Panc1 (cell line): ENCODE measurements around the gene TFF1. TPM values are rescaled to one million over a fixed set of nuclear protein-coding genes. Genes with fewer than 3 reads are reported as not detected.

Experiments
- ATAC-seq: fragments of 200-7000 bp; cut with Tn5 transposase; 2 replicates; pipeline ENCODE4 v1.9.1; 2020; ENCODE audit warnings: mild to moderate bottlenecking, moderate library complexity
- BruUV-seq: library from RNA; stranded (reverse); fragments of 400-500 nt; replicated peaks from 2 replicates; lab custom pipeline; 2021; lab: Mats Ljungman, UMichigan
- CTCF ChIA-PET: fragments of 300-600 bp; sonication (Branson Sonifier 250); formaldehyde crosslinking; loops from one replicate; lab custom pipeline; 2022; ENCODE audit warnings: antibody characterized with exemption; lab: Charles Lee
- POLR2A ChIA-PET: fragments of 300-600 bp; sonication (Branson Sonifier 250); formaldehyde crosslinking; loops from one replicate; lab custom pipeline; 2022; ENCODE audit warnings: antibody characterized with exemption; lab: Charles Lee
- DNase-seq: peaks from one replicate; pipeline ENCODE4 v3.0.0-alpha.2; 2010; ENCODE audit warnings: low read depth, low spot score
- H3K27ac ChIP-seq: 2 replicates; pipeline ENCODE4 v1.5.1; 2011; ENCODE audit warnings: mild to moderate bottlenecking, low read length, inconsistent platforms
- H3K27me3 ChIP-seq: fragments of 200-500 bp; sonication (Bioruptor generic); 2 replicates; pipeline ENCODE4 v1.6.0; 2014; ENCODE audit warnings: low read length, inconsistent platforms; ENCODE audit not compliant: control insufficient read depth, insufficient read depth
- H3K36me3 ChIP-seq: fragments of 200-500 bp; sonication (Bioruptor generic); 2 replicates; pipeline ENCODE4 v1.5.1; 2014; ENCODE audit warnings: inconsistent platforms, mild to moderate bottlenecking, low read length, moderate library complexity; ENCODE audit not compliant: control insufficient read depth, insufficient read depth
- H3K4me1 ChIP-seq: 2 replicates; pipeline ENCODE4 v1.5.1; 2011; ENCODE audit warnings: inconsistent platforms, mild to moderate bottlenecking, low read length, moderate library complexity; ENCODE audit not compliant: control insufficient read depth, insufficient read depth
- H3K4me3 ChIP-seq, 2 experiments: 2 replicates each; pipeline ENCODE4 v1.5.1; 2011 to 2012; ENCODE audit warnings: low read depth in 2 of 2, low read length in 2 of 2, mild to moderate bottlenecking in 2 of 2, inconsistent platforms in 1 of 2, moderate library complexity in 1 of 2
- H3K9me3 ChIP-seq: fragments of 200-500 bp; sonication (Bioruptor generic); 2 replicates; pipeline ENCODE4 v1.5.1; 2014; ENCODE audit warnings: low read depth, mild to moderate bottlenecking, inconsistent platforms, low read length, moderate library complexity; ENCODE audit not compliant: control insufficient read depth, insufficient read depth
- CTCF ChIP-seq: fragments of 450-650 bp; IDR thresholded peaks from 2 replicates; pipeline ENCODE4 v1.5.1; 2017; ENCODE audit warnings: mild to moderate bottlenecking
- POLR2AphosphoS5 ChIP-seq: IDR thresholded peaks from 2 replicates; pipeline ENCODE4 v1.6.1; 2012; ENCODE audit warnings: mild to moderate bottlenecking, low read depth, low read length, moderate library complexity
- REST ChIP-seq, 2 experiments: IDR thresholded peaks; 2 replicates each; pipeline ENCODE4 v1.6.1; 2011 to 2012; ENCODE audit warnings: low read depth in 2 of 2, control low read depth in 1 of 2, low read length in 1 of 2, mild to moderate bottlenecking in 1 of 2, moderate library complexity in 1 of 2; ENCODE audit not compliant: insufficient read depth in 1 of 2
- SIN3A ChIP-seq: IDR thresholded peaks from 2 replicates; pipeline ENCODE4 v1.6.1; 2012; ENCODE audit warnings: low read depth, mild to moderate bottlenecking, low read length, moderate library complexity, borderline replicate concordance; ENCODE audit not compliant: insufficient read depth
- TCF7L2 ChIP-seq: IDR thresholded peaks from 2 replicates; pipeline ENCODE4 v1.6.1; 2011; ENCODE audit warnings: mild to moderate bottlenecking, low read depth, low read length, inconsistent platforms
- in situ Hi-C: cut with HindIII; loops from 2 replicates; pipeline ENCODE4 v1.10.0; 2016; ENCODE audit warnings: low sequenced_read_pairs, low pct_unique_long_range_greater_than_20kb
- intact Hi-C: fragments of 100-400 bp; cut with micrococcal nuclease; formaldehyde crosslinking; loops from one replicate; pipeline ENCODE4 v1.10.0; 2022; ENCODE audit not compliant: unreplicated experiment
- total RNA-seq: library from RNA; stranded (reverse); gene quantifications from one replicate; pipeline ENCODE4 v1.2.1, GENCODE V29; 2021; ENCODE audit not compliant: unreplicated experiment

Gene TFF1
- total RNA-seq, 1 experiment from 2014 or later: 0.36 TPM

DNA sequence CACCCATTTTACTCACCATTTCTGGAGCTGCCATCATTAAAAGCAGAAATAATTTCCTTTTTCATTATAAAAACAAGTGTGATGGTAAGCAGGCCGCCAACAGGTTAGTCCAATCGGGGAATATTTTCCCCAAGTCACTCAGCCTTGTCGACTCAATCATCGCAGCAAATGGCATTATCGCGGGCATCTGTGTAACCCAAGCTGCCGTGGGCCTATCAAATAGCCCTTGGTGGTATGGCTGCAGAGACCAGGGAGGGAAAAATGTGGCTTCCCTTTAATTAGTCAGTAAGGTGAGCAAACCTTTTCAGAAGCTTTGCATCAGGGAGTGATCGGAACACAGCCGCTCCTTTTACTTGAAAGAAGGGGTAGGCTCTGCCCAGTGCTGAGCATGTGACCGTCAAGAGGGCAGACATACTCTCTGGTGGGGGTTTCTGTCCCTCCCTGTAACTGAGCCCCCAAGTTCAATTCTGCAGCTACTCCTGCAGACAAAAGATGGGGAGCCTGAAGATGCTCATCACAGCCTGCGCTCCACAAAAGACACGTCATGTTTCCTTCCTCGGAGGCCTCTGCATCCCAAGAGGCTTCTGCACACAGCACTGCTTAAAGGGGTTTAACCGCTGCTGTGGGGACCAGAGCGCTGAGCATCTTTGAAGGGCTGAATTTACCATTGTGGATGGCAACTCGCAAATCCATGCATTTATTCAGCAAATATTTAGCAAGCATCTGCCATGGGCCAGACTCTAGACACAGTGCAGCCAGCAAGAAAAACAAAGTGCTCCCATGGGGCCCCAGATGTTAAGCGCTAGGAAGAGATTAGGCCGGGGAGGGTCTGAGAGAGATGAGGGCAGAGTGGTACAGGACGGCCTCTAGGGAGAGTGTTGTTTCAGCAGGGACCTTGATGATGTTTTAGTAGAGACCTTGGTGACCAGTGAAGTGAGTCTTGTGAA lies 30.7 kb upstream of the TFF1 start:
- H3K27ac ChIP-seq: no peak overlapping the region
- TF ChIP-seq TCF7L2 (no peak), POLR2AphosphoS5 (no peak), REST (IDR thresholded peaks at IDR 0.05; ENCODE audit: insufficient read depth in 1 of 2, low read depth in 2 of 2, low read length in 1 of 2) (no peak), CTCF (no peak), SIN3A (no peak)
- H3K4me3 ChIP-seq: no peak overlapping the region
- ATAC-seq (no peak), DNase-seq (no peak)
- H3K27me3 ChIP-seq: no peaks in the 10 kb centered on the region; the same call in 1 of the 2 replicates
- no peaks in the 10 kb centered on the region for H3K9me3 ChIP-seq
- H3K36me3 ChIP-seq: no peaks in the 10 kb centered on the region
- no TSS peak for BruUV-seq
- no peaks in the 10 kb centered on the region for H3K4me1 ChIP-seq
- intact Hi-C loops (no loop called here), in situ Hi-C loops (no loop called here)
- POLR2A ChIA-PET: no interaction called here
- CTCF ChIA-PET: interaction anchor here (0.6 kb wide), 1 partner anchor 353 kb away, joined by 3 read pairs; no protein-coding TSS in a partner anchor

DNA sequence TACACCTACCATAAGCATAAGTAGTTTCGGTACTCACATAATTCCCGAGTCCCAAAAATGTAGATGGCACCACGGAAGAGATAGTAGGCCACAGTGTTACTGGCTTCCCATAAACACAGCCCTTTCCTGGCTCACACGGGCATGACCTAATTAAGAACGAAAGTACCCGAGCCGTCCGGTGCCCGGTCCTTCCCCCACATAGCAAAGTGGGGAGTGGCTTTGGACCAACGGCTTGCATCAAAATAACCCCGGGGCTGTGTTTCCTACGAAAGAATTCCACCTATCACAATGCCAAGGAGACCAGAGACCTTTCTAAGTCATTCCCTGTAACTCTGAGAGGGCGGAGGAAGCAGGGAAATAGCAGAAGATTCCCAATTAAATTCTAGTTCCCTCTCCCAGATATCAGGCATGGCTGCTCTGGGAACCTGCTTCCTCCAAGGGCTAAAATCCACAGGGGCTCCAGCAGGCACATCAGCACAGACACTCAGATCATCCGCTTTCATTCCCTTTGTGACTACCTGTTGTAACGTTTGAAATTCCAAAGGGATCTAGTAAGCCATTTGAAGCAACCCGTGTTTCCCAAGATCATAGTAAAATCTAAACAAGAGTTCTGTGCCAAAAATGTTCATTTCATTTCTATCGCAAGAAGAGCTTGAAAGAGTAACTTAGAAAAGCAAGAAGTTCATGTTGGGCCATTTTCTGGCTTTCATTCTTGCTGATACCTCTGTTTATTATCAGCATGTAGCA lies 29.7 kb upstream of the TFF1 start, which contains the start of gene TMPRSS3:
Gene TMPRSS3 (minus strand): TSS at position 148 of the 747 bp plus-strand sequence. CDS start 635 bp downstream, outside the sequence.
- BruUV-seq: no TSS peak
- ChIA-PET CTCF (no interaction called here), POLR2A (no interaction called here)
- H3K27me3 ChIP-seq: no peaks in the 10 kb centered on the region; the same call in 1 of the 2 replicates
- H3K4me1 ChIP-seq: no peaks in the 10 kb centered on the region
- no peaks in the 10 kb centered on the region for H3K36me3 ChIP-seq
- TF ChIP-seq POLR2AphosphoS5 (no peak), TCF7L2 (no peak), SIN3A (no peak), CTCF (no peak)
- DNase-seq (no peak), ATAC-seq (no peak)
- intact Hi-C loops: no loop called here
- H3K27ac ChIP-seq: no peak within 1 kb of the TSS
- no peak within 1 kb of the TSS for H3K4me3 ChIP-seq
- in situ Hi-C loops: no loop called here
- no peaks in the 10 kb centered on the region for H3K9me3 ChIP-seq
